GM12878 (cell line): ENCODE measurements around the gene PLAGL1. TPM values are rescaled to one million over a fixed set of nuclear protein-coding genes. Genes with fewer than 3 reads are reported as not detected.

Experiments used
- ATAC-seq: fragments of 200-7000 bp; cut with Tn5 transposase; 3 replicates; pipeline ENCODE4 v1.9.1; 2020; ENCODE audit warnings: mild to moderate bottlenecking, moderate library complexity
- BruUV-seq: library from RNA; stranded (reverse); fragments of 400-500 nt; replicated peaks from 2 replicates; lab custom pipeline; 2021; lab: Mats Ljungman, UMichigan
- CTCF ChIA-PET: fragments of 300-600 bp; sonication (Branson Sonifier 250); formaldehyde crosslinking; extraction: SDS; loops from one replicate; lab custom pipeline; 2021; ENCODE audit warnings: inconsistent platforms; lab: Yijun Ruan, JAX
- POLR2A ChIA-PET: fragments of 350-600 bp; formaldehyde crosslinking; extraction: SDS; loops from one replicate; lab custom pipeline; 2021; ENCODE audit warnings: inconsistent platforms; lab: Charles Lee
- RAD21 ChIA-PET: fragments of 300-600 bp; sonication (Branson Sonifier 250); formaldehyde crosslinking; loops from one replicate; lab custom pipeline; 2023; ENCODE audit warnings: antibody characterized with exemption; ENCODE audit not compliant: unreplicated experiment; lab: Charles Lee
- SMC1A ChIA-PET: fragments of 300-600 bp; sonication (Branson Sonifier 250); formaldehyde crosslinking; loops from one replicate; lab custom pipeline; 2023; ENCODE audit not compliant: unreplicated experiment, uncharacterized antibody; lab: Charles Lee
- DNase-seq: peaks from one replicate; pipeline ENCODE4 v3.0.0-alpha.2; 2011; ENCODE audit warnings: low read depth, low spot score
- FAIRE-seq: peaks from 3 replicates; lab custom pipeline; 2011; peaks lifted over from hg19 to GRCh38; lab: Jason Lieb, UNC
- H2AFZ ChIP-seq: 2 replicates; pipeline ENCODE4 v1.6.0; 2011; ENCODE audit warnings: low read depth, low read length, control low read depth; ENCODE audit not compliant: control insufficient read depth
- H3K27ac ChIP-seq: 2 replicates; pipeline ENCODE4 v1.5.1; 2011; ENCODE audit warnings: control low read depth; ENCODE audit not compliant: control insufficient read depth, insufficient read depth
- H3K27me3 ChIP-seq, 2 experiments: replicated peaks in 1 of 2; 2 replicates each; pipeline versions ENCODE4 v1.6.0 to v1.6.1; 2011; ENCODE audit warnings: low read length in 1 of 2; ENCODE audit not compliant: control insufficient read depth in 2 of 2, insufficient read depth in 2 of 2
- H3K36me3 ChIP-seq, 2 experiments: 2 replicates each; pipeline ENCODE4 v1.5.1; 2011; ENCODE audit warnings: low read length in 1 of 2; ENCODE audit not compliant: control insufficient read depth in 2 of 2, insufficient read depth in 2 of 2
- H3K4me1 ChIP-seq: 2 replicates; pipeline ENCODE4 v1.6.1; 2011; ENCODE audit warnings: mild to moderate bottlenecking, low read length, moderate library complexity, mixed read lengths; ENCODE audit not compliant: control insufficient read depth, insufficient read depth
- H3K4me2 ChIP-seq: 2 replicates; pipeline ENCODE4 v1.6.0; 2011; ENCODE audit warnings: control low read depth; ENCODE audit not compliant: control insufficient read depth, insufficient read depth
- H3K4me3 ChIP-seq: fragments of 200-600 bp; sonication (generic); 2 replicates; pipeline ENCODE4 v1.5.1; 2016
- H3K79me2 ChIP-seq: 2 replicates; pipeline ENCODE4 v1.6.0; 2011; ENCODE audit warnings: low read length; ENCODE audit not compliant: control insufficient read depth, insufficient read depth
- H3K9ac ChIP-seq: 2 replicates; pipeline ENCODE4 v1.8.0; 2011; ENCODE audit warnings: low read length, control low read depth, mixed read lengths; ENCODE audit not compliant: control insufficient read depth, insufficient read depth
- H3K9me3 ChIP-seq: replicated peaks from 3 replicates; pipeline ENCODE4 v1.5.1; 2011; ENCODE audit warnings: mild to moderate bottlenecking, low read length; ENCODE audit not compliant: control insufficient read depth, insufficient read depth
- H4K20me1 ChIP-seq: 2 replicates; pipeline ENCODE4 v1.6.0; 2011; ENCODE audit not compliant: control insufficient read depth, insufficient read depth
- BCLAF1 ChIP-seq: fragments of 450-650 bp; IDR thresholded peaks from 2 replicates; pipeline ENCODE4 v1.6.1; 2017; ENCODE audit warnings: antibody characterized with exemption, mild to moderate bottlenecking, moderate library complexity
- BMI1 ChIP-seq: fragments of 450-650 bp; IDR thresholded peaks from 2 replicates; pipeline ENCODE4 v1.6.1; 2016; ENCODE audit warnings: mild to moderate bottlenecking, moderate library complexity, borderline replicate concordance
- CHD4 ChIP-seq: fragments of 200-600 bp; sonication (generic); IDR thresholded peaks from 2 replicates; pipeline ENCODE4 v1.6.1; 2016; ENCODE audit warnings: mild to moderate bottlenecking
- ETV6 ChIP-seq, 2 experiments: fragments of 450-650 bp in 1 of 2; IDR thresholded peaks in 1 of 2; conservative IDR thresholded peaks in 1 of 2; 2 replicates each; pipeline ENCODE4 v1.6.1; 2014; ENCODE audit warnings: antibody characterized with exemption in 1 of 2, borderline replicate concordance in 1 of 2, low read depth in 1 of 2, mild to moderate bottlenecking in 1 of 2, moderate library complexity in 1 of 2
- GATAD2B ChIP-seq: fragments of 450-650 bp; conservative IDR thresholded peaks from 2 replicates; pipeline ENCODE4 v1.6.1; 2017; ENCODE audit warnings: low read depth, mild to moderate bottlenecking, moderate library complexity
- HDAC2 ChIP-seq: fragments of 200-600 bp; sonication (generic); IDR thresholded peaks from 2 replicates; pipeline ENCODE4 v1.6.1; 2017
- JUNB ChIP-seq: IDR thresholded peaks from 2 replicates; pipeline ENCODE4 v1.6.1; 2016; ENCODE audit warnings: antibody characterized with exemption, mild to moderate bottlenecking
- NFYA ChIP-seq: IDR thresholded peaks from 2 replicates; pipeline ENCODE4 v1.6.1; 2011; ENCODE audit warnings: low read depth, mild to moderate bottlenecking, low read length, improper control_type of control experiment, borderline replicate concordance
- SREBF1 ChIP-seq: IDR thresholded peaks from 2 replicates; pipeline ENCODE4 v1.6.1; 2012; ENCODE audit warnings: mild to moderate bottlenecking, low read length
- SUZ12 ChIP-seq: fragments of 200-600 bp; sonication (generic); IDR thresholded peaks from one replicate; pipeline ENCODE4 v1.6.1; 2018; ENCODE audit warnings: antibody characterized with exemption, mild to moderate bottlenecking; ENCODE audit not compliant: unreplicated experiment
- TAF1 ChIP-seq: IDR thresholded peaks from 2 replicates; pipeline ENCODE4 v1.6.1; 2011; ENCODE audit warnings: mild to moderate bottlenecking, low read depth, low read length, borderline replicate concordance
- TBL1XR1 ChIP-seq: IDR thresholded peaks from 2 replicates; pipeline ENCODE4 v1.6.1; 2012; ENCODE audit warnings: low read depth, low read length, improper control_type of control experiment
- ZNF687 ChIP-seq: fragments of 450-650 bp; IDR thresholded peaks from 2 replicates; pipeline ENCODE4 v1.6.1; 2017; ENCODE audit warnings: mild to moderate bottlenecking, moderate library complexity
- WGBS: methylation state at CpG from one replicate; pipeline ENCODE4 v1.1.6; 2016; ENCODE audit warnings: low lambda C conversion rate; ENCODE audit not compliant: insufficient replicate concordance, insufficient coverage; ENCODE audit errors: missing lambda C conversion rate; 5-methylcytosine and 5-hydroxymethylcytosine counted together
- in situ Hi-C: fragments of 300-500 bp; cut with MboI; formaldehyde crosslinking; loops from 9 replicates; pipeline ENCODE4 v1.14.3; 2018; ENCODE audit warnings: mixed read lengths
- intact Hi-C: fragments of 100-400 bp; cut with micrococcal nuclease; formaldehyde crosslinking; loops from one replicate; pipeline ENCODE4 v1.14.2; 2022; ENCODE audit not compliant: unreplicated experiment
- polyA plus RNA-seq, 11 experiments: library from polyadenylated mRNA; depleted of rRNA in 4 of 11; unstranded in 6 of 11; stranded (reverse) in 5 of 11; fragments of >200 nt; fragmentation: Nextera tagmentation in 4 of 11; fragmentation: Illumina TruSeq in 1 of 11; extraction: Ambion mirVana in 4 of 11; extraction: Trizol in 1 of 11; gene quantifications; 1 replicate in 1 of 11; 2 replicates in 10 of 11; pipeline versions ENCODE4 v1.2.1 to v1.2.3, GENCODE V29; 2011 to 2016; ENCODE audit warnings: inconsistent platforms in 2 of 11, missing spikeins in 2 of 11, low read depth in 1 of 11
- total RNA-seq, 4 experiments: library from RNA; depleted of rRNA in 3 of 4; stranded (reverse); fragments of >200 nt in 3 of 4; fragmentation: Illumina TruSeq in 1 of 4; extraction: Trizol in 1 of 4; gene quantifications; 2 replicates each; pipeline versions ENCODE4 v1.2.1 to v1.2.3, GENCODE V29; 2013 to 2021

Gene PLAGL1
- total and polyA plus RNA-seq, 10 of the 15 experiments (the other 5 are each of a cell fraction or from before 2014, with no cell fraction given): 2.6 to 19.1 (median 5.7) TPM

GRCh38 chr6:143999406-143999805 lies 8.7 kb downstream of the PLAGL1 start:
- Histone ChIP-seq H3K4me1 (no peaks in the 10 kb centered on the region), H3K9ac (no peak overlapping the region), H3K4me3 (no peak overlapping the region), H3K79me2 (no peaks in the 10 kb centered on the region), H3K27me3 (no peaks in the 10 kb centered on the region), H3K27ac (no peak overlapping the region), H3K4me2 (no peak overlapping the region), H3K36me3 (no peaks in the 10 kb centered on the region), H4K20me1 (no peaks in the 10 kb centered on the region), H3K9me3 (no peaks in the 10 kb centered on the region; the same call in 2 of the 3 replicates), H2AFZ (no peak overlapping the region)
- in situ Hi-C loops: no loop called here
- TF ChIP-seq TAF1 (no peak), ETV6 (conservative IDR thresholded peaks at IDR 0.05 in 1 of 2, IDR thresholded peaks at IDR 0.05 in 1 of 2; ENCODE audit: borderline replicate concordance in 1 of 2, low read depth in 1 of 2) (no peak), BMI1 (no peak), BCLAF1 (no peak), GATAD2B (no peak), HDAC2 (no peak), NFYA (no peak), CHD4 (no peak), SREBF1 (no peak), TBL1XR1 (no peak), SUZ12 (no peak), ZNF687 (no peak), JUNB (no peak)
- FAIRE-seq (no peak), DNase-seq (no peak), ATAC-seq (no peak)
- BruUV-seq: no TSS peak
- ChIA-PET RAD21 (no interaction called here), POLR2A (interaction anchor here (0.5 kb wide), 1 partner anchor 163 kb away, joined by 3 read pairs; no protein-coding TSS in a partner anchor), CTCF (interaction anchor here (1.5 to 2.8 kb wide), 2 partner anchors 13 to 487 kb away, joined by 3 to 11 read pairs; no protein-coding TSS in a partner anchor), SMC1A (no interaction called here)
- WGBS: 65% methylated on average over 3 of the region's 3 CpGs
- intact Hi-C loops: no loop called here
